OCI-LY1 (cell line): ENCODE results near the gene ETNK2.

ENCODE experiments used
- H2AFZ ChIP-seq: fragments of 200-600 bp; sonication (generic), shearing (Covaris generic); 2 replicates; pipeline ENCODE4 v1.6.0; 2014; ENCODE audit warnings: antibody characterized with exemption, mild to moderate bottlenecking, low read length
- H3F3A ChIP-seq: fragments of 200-600 bp; sonication (generic), shearing (Covaris generic); 2 replicates; pipeline ENCODE4 v1.6.0; 2014; ENCODE audit warnings: mild to moderate bottlenecking, antibody characterized with exemption, low read length, moderate library complexity; ENCODE audit not compliant: insufficient read depth
- H3K27ac ChIP-seq: fragments of 200-600 bp; sonication (generic); 2 replicates; pipeline ENCODE4 v1.5.1; 2014; ENCODE audit warnings: low read length, mixed run types, mild to moderate bottlenecking, low read depth; ENCODE audit not compliant: poor library complexity, severe bottlenecking
- H3K27me3 ChIP-seq: fragments of 200-600 bp; sonication (generic); 2 replicates; pipeline ENCODE4 v1.6.0; 2014; ENCODE audit warnings: antibody characterized with exemption, mild to moderate bottlenecking, low read length, moderate library complexity; ENCODE audit not compliant: insufficient read depth
- H3K36me3 ChIP-seq: fragments of 200-600 bp; sonication (generic); 2 replicates; pipeline ENCODE4 v1.6.1; 2014; ENCODE audit warnings: mild to moderate bottlenecking, antibody characterized with exemption, low read length, moderate library complexity, mixed read lengths; ENCODE audit not compliant: insufficient read depth
- H3K4me1 ChIP-seq: fragments of 200-600 bp; sonication (generic); 2 replicates; pipeline ENCODE4 v1.5.1; 2014; ENCODE audit warnings: mild to moderate bottlenecking, low read length, moderate library complexity; ENCODE audit not compliant: insufficient read depth, severe bottlenecking
- H3K4me2 ChIP-seq: fragments of 200-600 bp; sonication (generic), shearing (Covaris generic); 2 replicates; pipeline ENCODE4 v1.6.1; 2014; ENCODE audit warnings: low read length
- H3K4me3 ChIP-seq: fragments of 200-600 bp; sonication (generic); 2 replicates; pipeline ENCODE4 v1.5.1; 2014; ENCODE audit warnings: low read length, low read depth, mild to moderate bottlenecking, mixed read lengths; ENCODE audit not compliant: poor library complexity, severe bottlenecking
- H3K79me2 ChIP-seq: fragments of 200-600 bp; shearing (Covaris generic); 2 replicates; pipeline ENCODE4 v1.6.1; 2016; ENCODE audit warnings: mixed run types, low read length, mixed read lengths; ENCODE audit not compliant: insufficient read depth
- H3K9ac ChIP-seq: fragments of 200-600 bp; sonication (generic), shearing (Covaris generic); 2 replicates; pipeline ENCODE4 v1.6.1; 2014; ENCODE audit warnings: mild to moderate bottlenecking, low read length, mixed read lengths
- H3K9me2 ChIP-seq: fragments of 200-600 bp; sonication (generic), shearing (Covaris generic); 2 replicates; pipeline ENCODE4 v1.6.1; 2014; ENCODE audit warnings: low read depth, mild to moderate bottlenecking, low read length, mixed read lengths
- H3K9me3 ChIP-seq: fragments of 200-600 bp; shearing (Covaris generic); 2 replicates; pipeline ENCODE4 v1.6.1; 2014; ENCODE audit warnings: low read length, mixed read lengths
- H4K20me1 ChIP-seq: fragments of 200-600 bp; sonication (generic), shearing (Covaris generic); 2 replicates; pipeline ENCODE4 v1.6.0; 2016; ENCODE audit warnings: mild to moderate bottlenecking, low read length; ENCODE audit not compliant: insufficient read depth
- CTCF ChIP-seq: fragments of 200-600 bp; sonication (generic), shearing (Covaris generic); IDR thresholded peaks from 2 replicates; pipeline ENCODE4 v1.5.1; 2017; ENCODE audit warnings: mild to moderate bottlenecking, antibody characterized with exemption, low read length, moderate library complexity, mixed read lengths
- EZH2 ChIP-seq: fragments of 200-600 bp; sonication (generic), shearing (Covaris generic); IDR thresholded peaks from 2 replicates; pipeline ENCODE4 v1.8.0; 2017; ENCODE audit warnings: borderline replicate concordance, mixed run types, mild to moderate bottlenecking, antibody characterized with exemption, low read length, moderate library complexity, mixed read lengths

ETNK2 gene

GRCh38 chr1:204154568-204155255 lies 2.9 kb upstream of the ETNK2 start:
- H3K27me3 ChIP-seq = 0 out of 2 replicates have a peak, but pooled peaks cover 4% of the 10 kb centered on the region
- no peaks in the 10 kb centered on the region for H4K20me1 ChIP-seq

GRCh38 chr1:204153667-204154066 lies 1.8 kb upstream of the ETNK2 start:
- no peak overlapping the region for H3K27ac ChIP-seq
- H3K79me2 ChIP-seq = no peaks in the 10 kb centered on the region
- H3F3A ChIP-seq = no peaks in the 10 kb centered on the region

More at GRCh38 chr1:204154568-204155255, 2.9 kb upstream of the ETNK2 start:
- H3K36me3 ChIP-seq = no peaks in the 10 kb centered on the region
- H3K4me1 ChIP-seq = no peaks in the 10 kb centered on the region
- H3K4me3 ChIP-seq = no peak overlapping the region
- H3K9me3 ChIP-seq = no peaks in the 10 kb centered on the region
- H3K9me2 ChIP-seq = no peaks in the 10 kb centered on the region
- no peaks in the 10 kb centered on the region for H3K79me2 ChIP-seq
- no peak overlapping the region for H3K27ac ChIP-seq
- no peak for TF ChIP-seq EZH2
- TF ChIP-seq CTCF = no peak
- no peak overlapping the region for H2AFZ ChIP-seq
- H3F3A ChIP-seq = no peaks in the 10 kb centered on the region
- H3K9ac ChIP-seq = no peak overlapping the region
- no peak overlapping the region for H3K4me2 ChIP-seq

DNA sequence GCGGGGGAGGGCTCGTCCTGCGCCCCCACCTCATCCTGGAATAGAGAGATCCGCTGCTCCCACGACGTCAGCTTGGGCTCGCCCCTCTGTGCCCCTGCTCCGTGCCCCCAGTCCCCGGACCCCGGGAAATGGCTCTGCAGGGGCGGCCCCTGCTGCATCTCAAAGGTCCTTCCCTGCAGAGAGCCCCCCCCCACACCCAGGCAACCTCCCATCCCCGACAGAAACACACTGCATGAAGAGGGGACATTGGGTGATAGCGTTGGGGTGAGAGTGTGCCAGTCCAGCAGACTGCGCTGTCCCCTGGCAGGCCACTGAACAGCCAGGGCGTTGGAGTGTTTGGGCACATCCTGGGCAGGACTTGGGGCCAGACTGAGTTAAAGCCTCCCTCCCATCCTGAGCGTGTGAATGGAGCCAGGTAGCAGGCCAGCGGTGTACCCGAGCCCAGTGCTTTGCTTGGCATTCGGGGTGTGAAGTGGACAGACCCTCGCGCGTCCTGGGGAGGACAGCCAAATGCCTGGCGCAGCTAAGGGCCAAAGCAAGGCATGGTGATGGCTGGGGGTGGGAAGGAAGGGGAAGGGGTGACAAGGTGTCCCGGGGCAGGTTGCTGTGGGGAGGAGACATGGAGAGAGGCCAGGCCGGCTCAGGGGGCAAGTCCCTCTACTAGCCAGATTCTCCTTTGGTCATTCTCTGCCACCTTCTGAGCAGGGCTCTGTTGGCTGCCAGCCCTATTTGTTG lies 633 bp upstream of the ETNK2 start:
- Histone ChIP-seq H3K9me3 (no peaks in the 10 kb centered on the region), H3F3A (no peaks in the 10 kb centered on the region), H2AFZ (no peak overlapping the region), H4K20me1 (no peaks in the 10 kb centered on the region), H3K36me3 (no peaks in the 10 kb centered on the region), H3K27ac (no peak overlapping the region), H3K27me3 (no peaks in the 10 kb centered on the region), H3K4me3 (no peak overlapping the region), H3K79me2 (no peaks in the 10 kb centered on the region), H3K9me2 (no peaks in the 10 kb centered on the region), H3K4me1 (no peaks in the 10 kb centered on the region), H3K4me2 (no peak overlapping the region), H3K9ac (no peak overlapping the region)
- TF ChIP-seq EZH2 (no peak), CTCF (no peak)

More at GRCh38 chr1:204153667-204154066, 1.8 kb upstream of the ETNK2 start:
- H3K27me3 ChIP-seq = 0 out of 2 replicates have a peak, but pooled peaks cover 4% of the 10 kb centered on the region
- H2AFZ ChIP-seq = no peak overlapping the region
- no peaks in the 10 kb centered on the region for H3K36me3 ChIP-seq
- H4K20me1 ChIP-seq = no peaks in the 10 kb centered on the region
- no peak overlapping the region for H3K4me3 ChIP-seq
- TF ChIP-seq EZH2 (no peak), CTCF (no peak)
- no peaks in the 10 kb centered on the region for H3K9me2 ChIP-seq
- no peaks in the 10 kb centered on the region for H3K4me1 ChIP-seq
- no peak overlapping the region for H3K4me2 ChIP-seq
- H3K9me3 ChIP-seq = no peaks in the 10 kb centered on the region
- no peak overlapping the region for H3K9ac ChIP-seq
